ENCODE results near the gene CORO2A. TPM values are rescaled to one million over a fixed set of nuclear protein-coding genes. Genes with fewer than 3 reads are reported as not detected.
"Not testable (repeated sequence)": the region's sequence is repeated elsewhere in the genome, so short reads cannot be mapped to it uniquely, and the experiment has no call there.

The CORO2A gene
- total RNA-seq, 1 donor from 2014 or later = 5.1 TPM

DNA sequence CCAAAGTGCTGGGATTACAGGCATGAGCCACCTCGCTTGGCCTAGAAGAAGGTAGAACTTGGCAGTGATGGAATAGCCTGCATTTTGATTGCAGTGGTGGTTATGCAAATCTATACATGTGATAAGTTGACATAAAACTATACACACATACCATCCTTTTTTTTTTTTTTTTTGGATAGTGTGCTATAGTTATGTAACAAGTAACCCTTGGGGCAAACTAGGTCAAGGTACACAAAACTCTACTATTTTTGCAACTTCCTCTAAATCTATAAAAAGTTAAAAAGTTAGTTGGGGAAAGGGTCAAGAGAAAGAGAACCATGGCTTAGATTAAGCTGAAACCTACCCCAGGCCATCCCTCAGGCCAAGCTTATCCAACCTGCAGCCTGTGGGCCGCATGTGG, 84.5 kb downstream of the CORO2A start:
- DNase-seq = no peak

DNA sequence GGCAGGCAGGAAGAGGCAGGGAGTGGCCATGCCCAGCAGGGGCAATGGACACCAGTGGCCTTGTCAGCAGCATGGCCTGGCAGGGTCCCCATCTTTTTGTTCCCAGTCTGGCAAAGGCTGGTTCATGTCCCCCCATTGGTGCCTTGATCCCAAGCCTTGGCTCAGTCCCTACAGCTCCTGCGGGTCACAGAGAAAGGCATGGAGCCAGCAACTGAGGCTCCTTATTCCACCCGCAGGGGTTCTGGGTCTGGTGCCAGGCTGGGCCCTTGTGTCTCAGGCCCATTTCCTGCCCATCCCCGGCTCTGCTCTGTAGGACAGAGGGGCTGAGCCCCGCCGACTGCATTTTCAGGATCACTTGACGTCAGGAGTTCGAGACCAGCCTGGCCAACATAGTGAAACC, 87.4 kb downstream of the CORO2A start:
- DNase-seq = no peak

DNA sequence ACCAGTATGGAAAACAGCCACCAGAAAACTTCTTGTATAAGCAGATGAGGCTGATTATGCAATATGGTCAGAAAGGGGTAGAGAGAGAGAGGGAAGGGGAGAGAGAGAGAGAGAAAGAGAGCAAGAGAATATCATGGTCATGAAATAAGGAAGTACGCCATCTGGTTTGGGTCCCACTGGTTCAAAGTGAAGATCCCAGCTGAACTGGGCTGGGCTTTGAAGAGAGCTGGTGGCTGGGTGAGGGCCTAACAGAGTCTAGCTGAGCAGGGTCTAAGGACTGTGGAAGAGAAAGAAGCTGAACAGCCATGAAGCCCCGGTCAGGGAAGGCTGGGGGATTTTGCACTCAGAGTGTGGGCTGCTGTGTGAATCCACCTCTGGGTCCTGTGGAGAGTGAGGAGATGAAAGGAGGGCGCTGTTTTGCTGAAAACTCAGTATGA, 88.0 kb downstream of the CORO2A start:
- no peak for DNase-seq

- DNase-seq = no peak
Observed at GRCh38 chr9:98101868-98102273, 90.6 kb downstream of the CORO2A start.

- DNase-seq = no peak
Observed at GRCh38 chr9:98101416-98101815, 91.0 kb downstream of the CORO2A start.

GRCh38 chr9:98100456-98100855, 92.0 kb downstream of the CORO2A start:
- DNase-seq = no peak

DNA sequence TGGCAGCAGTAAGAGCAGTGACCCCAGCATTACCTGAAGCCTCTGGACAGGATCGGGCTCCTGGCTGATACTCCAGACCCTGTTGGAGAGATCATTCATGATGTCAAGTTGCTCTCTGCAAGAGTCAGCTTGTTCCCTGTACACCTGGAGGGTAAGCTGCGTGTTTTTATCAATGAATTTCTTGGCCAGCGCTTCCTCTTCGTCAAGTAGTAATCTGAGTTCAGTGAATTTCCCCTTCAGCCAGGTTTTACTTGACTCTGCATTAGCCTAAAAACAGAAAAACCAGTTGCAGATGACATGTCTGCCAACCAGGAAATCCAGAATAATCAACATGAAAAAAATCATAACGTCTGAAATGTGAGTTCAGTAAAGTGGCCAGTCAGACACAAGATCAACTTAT, 92.5 kb downstream of the CORO2A start:
- DNase-seq = no peak

GRCh38 chr9:98099346-98099745, 93.1 kb downstream of the CORO2A start:
- DNase-seq = no peak

GRCh38 chr9:98097836-98098235, 94.6 kb downstream of the CORO2A start:
- DNase-seq = no peak

GRCh38 chr9:98096091-98096490, 96.3 kb downstream of the CORO2A start:
- no peak for DNase-seq

- DNase-seq = no peak
Observed at GRCh38 chr9:98095401-98095800, 97.0 kb downstream of the CORO2A start.

DNA sequence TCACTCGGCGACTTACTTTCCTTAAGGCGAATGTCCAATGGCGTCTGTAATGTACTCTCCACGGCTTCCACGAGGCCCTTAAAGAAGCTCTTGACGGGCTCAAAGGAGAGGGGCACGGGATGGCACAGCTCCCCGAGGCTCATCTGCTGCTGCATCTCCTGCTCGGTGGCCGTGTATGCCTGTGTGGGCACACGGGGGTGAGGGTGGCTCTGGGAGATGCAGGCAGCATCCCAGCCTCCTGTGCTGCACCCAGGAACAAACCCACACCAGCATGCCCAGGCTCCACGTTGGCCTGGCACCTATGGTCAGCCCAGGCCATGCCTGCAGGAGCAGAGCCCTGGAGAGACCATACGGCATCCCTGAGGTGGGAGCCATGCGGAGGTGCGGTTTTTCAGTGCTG, 97.6 kb downstream of the CORO2A start:
- DNase-seq = no peak

- DNase-seq = no peak
Observed at GRCh38 chr9:98094316-98094715, 98.1 kb downstream of the CORO2A start.

DNA sequence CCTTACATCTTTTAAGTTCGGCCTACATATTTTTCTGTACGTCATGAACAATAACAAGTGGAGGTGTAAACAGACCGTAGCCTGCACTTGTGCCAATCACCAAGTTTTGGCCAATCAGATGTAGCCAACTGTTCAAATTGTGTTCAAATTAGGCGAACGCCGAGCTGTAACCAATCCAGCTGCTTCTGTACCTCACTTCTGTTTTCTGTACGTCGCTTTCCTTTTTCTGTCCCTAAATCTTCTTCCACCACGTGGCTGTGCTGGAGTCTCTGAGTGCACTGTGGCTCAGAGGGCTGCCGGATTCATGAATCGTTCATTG, 99.9 kb downstream of the CORO2A start:
- no peak for DNase-seq

DNA sequence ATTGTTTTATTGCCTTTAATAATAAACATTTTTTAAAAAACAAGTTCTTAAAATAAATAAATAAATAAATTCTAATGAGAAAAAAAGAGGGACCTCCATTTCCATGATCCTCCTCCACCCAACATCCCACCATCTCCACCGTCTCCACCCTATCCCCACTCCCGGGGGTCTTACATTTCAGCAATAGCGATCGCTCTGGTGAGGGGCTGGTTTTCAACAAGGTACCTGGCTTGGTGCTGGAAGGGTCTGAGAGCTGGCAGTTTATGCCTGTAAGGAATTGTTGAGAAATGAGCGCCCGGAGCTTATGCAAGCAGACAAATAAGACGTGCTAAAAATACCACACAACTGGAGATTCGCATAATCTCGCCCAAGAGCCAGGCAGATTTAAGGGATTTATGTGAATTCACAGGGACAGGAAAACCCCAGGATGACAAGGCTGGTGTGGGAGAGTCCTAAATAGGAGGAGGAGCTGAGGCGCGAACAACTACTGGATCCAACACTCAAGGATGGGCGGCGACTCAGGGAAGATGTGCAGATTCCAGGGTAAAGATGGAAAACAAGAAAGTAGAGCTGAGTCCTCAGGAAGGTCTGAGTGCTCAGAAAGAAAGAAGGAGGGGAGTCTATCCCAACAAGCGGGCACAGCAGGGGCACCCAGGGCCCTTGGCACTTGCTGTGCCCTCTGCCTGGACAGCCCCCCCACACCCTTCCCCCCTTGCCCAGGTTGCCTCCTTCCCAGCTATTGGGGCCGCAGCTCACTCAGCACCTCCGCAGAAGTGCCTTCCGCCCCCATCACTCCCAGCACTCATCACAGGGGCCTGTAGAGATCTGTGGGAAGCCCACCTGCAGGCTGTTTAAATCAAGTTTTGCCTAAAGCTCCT, 100.5 kb downstream of the CORO2A start:
- peak; percentile 69 for DNase-seq

DNA sequence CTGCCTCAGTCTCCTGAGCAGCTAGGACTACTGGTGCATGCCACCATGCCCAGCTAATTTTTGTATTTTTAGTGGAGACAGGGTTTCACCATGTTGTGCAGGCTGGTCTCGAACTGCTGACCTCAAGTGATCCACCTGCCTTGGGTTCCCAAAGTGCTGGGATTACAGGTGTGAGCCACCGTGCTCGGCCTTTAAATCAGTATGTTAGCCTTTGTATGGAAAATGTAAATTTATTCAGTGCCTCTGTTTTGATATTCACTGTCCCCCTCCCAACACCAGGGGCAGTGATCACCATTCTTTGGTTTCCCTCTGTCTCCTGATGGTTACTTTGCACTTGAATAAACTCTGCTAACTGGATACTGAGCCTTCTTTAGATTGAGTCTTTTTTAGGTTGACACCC, 101.8 kb downstream of the CORO2A start:
- DNase-seq = not testable (repeated sequence)

DNA sequence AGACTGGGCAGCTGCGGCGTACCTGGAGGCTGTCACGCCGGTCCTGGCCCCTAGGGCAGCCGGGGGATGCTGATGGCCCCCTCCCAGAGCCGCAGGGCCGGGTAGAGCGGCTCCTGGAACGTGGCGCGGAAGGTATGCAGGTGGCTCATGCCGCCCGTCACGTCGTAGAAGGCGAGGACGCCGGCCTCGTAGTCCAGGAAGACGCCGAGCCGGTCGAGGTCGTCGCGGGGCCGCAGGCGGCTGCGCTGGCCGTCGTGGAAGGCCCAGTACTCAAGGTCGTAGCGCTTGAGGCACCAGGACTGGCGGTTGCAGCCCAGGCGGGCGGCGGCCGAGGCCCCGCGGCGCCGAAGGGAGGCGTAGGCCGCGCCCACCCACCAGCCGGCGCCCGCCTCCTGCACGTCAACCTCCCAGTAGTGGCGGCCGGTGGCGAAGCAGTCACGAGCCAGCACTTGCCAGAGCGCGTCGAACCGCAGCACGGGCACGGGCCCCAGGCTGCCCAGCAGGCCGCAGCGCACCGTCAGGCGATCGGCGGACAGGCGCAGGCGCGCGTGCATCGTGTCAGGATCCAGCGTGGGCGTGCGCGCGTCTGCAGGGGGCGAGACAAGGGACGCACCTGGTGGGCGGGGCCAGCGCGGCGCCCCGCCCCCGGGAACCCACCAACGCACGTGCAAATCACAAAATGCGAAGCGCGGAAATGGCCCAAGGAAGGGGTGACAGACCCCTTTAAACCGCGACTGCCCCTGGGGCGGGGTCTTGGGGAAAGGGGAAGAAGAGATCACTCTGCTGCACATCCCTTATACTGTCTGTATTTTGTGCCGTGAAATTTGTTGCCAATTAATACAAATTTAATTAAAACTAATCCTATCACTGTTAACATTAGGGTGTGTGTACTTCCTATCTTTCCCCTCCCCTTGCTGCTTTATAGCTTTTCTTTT, 104.8 kb downstream of the CORO2A start:
- DNase-seq = no peak

DNA sequence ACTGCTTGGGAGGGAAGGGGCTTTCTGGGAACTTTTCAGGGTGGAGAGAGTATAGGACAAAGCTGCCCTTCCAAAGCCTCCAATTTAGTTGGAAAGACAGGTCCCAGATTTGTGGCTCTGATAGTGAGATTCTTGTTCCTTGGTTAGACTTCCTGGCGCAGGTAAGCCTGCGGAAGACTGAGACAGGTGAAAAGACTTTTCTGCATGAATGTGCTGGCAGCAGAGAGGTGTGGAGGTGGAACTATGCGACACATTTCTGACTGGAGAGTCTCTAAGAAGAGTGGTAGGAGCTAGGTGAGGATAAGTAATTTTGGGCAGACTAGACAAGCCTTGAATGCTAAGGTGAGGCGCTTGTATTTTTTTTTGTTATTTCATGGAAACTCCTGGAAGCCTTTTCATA, 106.0 kb downstream of the CORO2A start:
- no peak for DNase-seq

- DNase-seq = no peak
Observed at GRCh38 chr9:98085944-98086343, 106.5 kb downstream of the CORO2A start.

GRCh38 chr9:98085058-98085457, 107.4 kb downstream of the CORO2A start:
- DNase-seq = no peak

DNA sequence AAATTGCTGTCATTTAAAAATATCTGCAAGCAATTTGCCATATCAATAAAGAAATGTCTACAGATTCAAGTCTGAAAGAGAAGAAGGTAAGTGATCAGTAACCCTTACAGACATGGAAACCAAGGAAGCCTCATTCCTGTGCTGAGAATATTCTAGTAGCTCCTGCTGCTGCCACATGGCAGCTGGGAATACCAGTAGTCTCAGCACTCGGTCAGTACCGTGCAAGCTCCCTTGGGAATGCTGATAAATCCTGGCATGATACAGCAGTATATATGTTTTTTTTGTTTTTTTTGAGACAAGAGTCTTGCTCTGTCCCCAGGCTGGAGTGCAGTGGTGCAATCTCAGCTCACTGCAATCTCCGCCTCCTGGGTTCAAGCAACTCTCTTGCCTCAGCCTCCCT, 108.0 kb downstream of the CORO2A start:
- DNase-seq = no peak

GRCh38 chr9:98083566-98084183, 108.8 kb downstream of the CORO2A start:
- DNase-seq = no peak

DNA sequence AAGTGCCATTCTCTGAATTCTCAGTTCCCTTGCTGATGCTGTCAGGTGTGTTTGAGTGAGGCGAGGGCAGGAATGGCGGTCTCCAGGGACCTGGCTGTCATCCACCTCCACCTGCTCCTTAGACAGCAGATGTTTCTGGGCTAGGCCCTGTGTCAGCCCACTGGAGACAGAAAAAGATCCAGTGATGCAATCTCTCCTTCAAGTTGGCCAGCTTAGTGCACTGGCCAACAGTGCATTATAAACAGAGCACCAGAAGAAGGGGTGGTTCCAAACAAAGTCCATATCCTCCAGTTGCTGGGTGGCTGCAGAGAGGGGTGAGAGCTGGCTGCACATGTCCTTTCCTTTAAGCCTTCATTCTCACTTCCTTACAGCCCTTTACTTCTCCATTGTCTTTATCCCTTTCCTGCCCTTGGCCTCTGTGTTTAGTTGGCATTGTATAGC, 109.4 kb downstream of the CORO2A start:
- no peak for DNase-seq

All from occipital lobe (tissue), 2 donors.